ENCODE measurements around the gene TANGO6.

GRCh38 chr16:68985855-68986254 is 142.5 kb downstream of the TANGO6 start:
- TF ChIP-seq CTCF (IDR thresholded peaks at IDR 0.05) (no peak), POLR2A (IDR thresholded peaks at IDR 0.05) (no peak)
